ENCODE data around the gene TTLL11.

The TTLL11 gene

GRCh38 chr9:121955649-121956048 is 137.5 kb downstream of the TTLL11 start:
- no peak overlapping the region for H3K27ac ChIP-seq
- TF ChIP-seq ZFX (IDR thresholded peaks at IDR 0.05; ENCODE audit: borderline replicate concordance) = no peak
- TF ChIP-seq CTCF (IDR thresholded peaks at IDR 0.05) = no peak

- H3K27ac ChIP-seq = no peak overlapping the region
- TF ChIP-seq CTCF (IDR thresholded peaks at IDR 0.05) (no peak), ZFX (IDR thresholded peaks at IDR 0.05; ENCODE audit: borderline replicate concordance) (no peak)
Measured at GRCh38 chr9:121954477-121955140, 138.5 kb downstream of the TTLL11 start.

- H3K27ac ChIP-seq = no peak overlapping the region
- TF ChIP-seq ZFX (IDR thresholded peaks at IDR 0.05; ENCODE audit: borderline replicate concordance) = no peak
- no peak for TF ChIP-seq CTCF (IDR thresholded peaks at IDR 0.05)
Measured at GRCh38 chr9:121952611-121953010, 140.5 kb downstream of the TTLL11 start.

GRCh38 chr9:121950866-121951265 is 142.2 kb downstream of the TTLL11 start:
- H3K27ac ChIP-seq = no peak overlapping the region
- TF ChIP-seq ZFX (IDR thresholded peaks at IDR 0.05; ENCODE audit: borderline replicate concordance) (no peak), CTCF (IDR thresholded peaks at IDR 0.05) (no peak)

GRCh38 chr9:121950441-121950840 is 142.7 kb downstream of the TTLL11 start:
- TF ChIP-seq ZFX (IDR thresholded peaks at IDR 0.05; ENCODE audit: borderline replicate concordance) = no peak
- TF ChIP-seq CTCF (IDR thresholded peaks at IDR 0.05) = no peak
- H3K27ac ChIP-seq = no peak overlapping the region

GRCh38 chr9:121949766-121950165 is 143.3 kb downstream of the TTLL11 start:
- TF ChIP-seq ZFX (IDR thresholded peaks at IDR 0.05; ENCODE audit: borderline replicate concordance) (no peak), CTCF (IDR thresholded peaks at IDR 0.05) (no peak)
- no peak overlapping the region for H3K27ac ChIP-seq

GRCh38 chr9:121949364-121949763 is 143.7 kb downstream of the TTLL11 start:
- H3K27ac ChIP-seq = no peak overlapping the region
- TF ChIP-seq CTCF (IDR thresholded peaks at IDR 0.05) (no peak), ZFX (IDR thresholded peaks at IDR 0.05; ENCODE audit: borderline replicate concordance) (no peak)

Measured in 22Rv1 (cell line).